IPS-20b (cell line): ENCODE results near the gene KRT4.

ENCODE experiments used
- H3K27ac ChIP-seq: one replicate; pipeline ENCODE4 v1.5.1; 2013; ENCODE audit warnings: low read length
- H3K27me3 ChIP-seq: 2 replicates; pipeline ENCODE4 v1.6.1; 2013; ENCODE audit warnings: mild to moderate bottlenecking, low read length, inconsistent platforms; ENCODE audit not compliant: insufficient read depth
- H3K36me3 ChIP-seq: 2 replicates; pipeline ENCODE4 v1.6.1; 2013; ENCODE audit warnings: low read depth, mild to moderate bottlenecking, inconsistent platforms, low read length, moderate library complexity; ENCODE audit not compliant: insufficient read depth
- H3K4me1 ChIP-seq: 2 replicates; pipeline ENCODE4 v1.6.1; 2013; ENCODE audit warnings: mild to moderate bottlenecking, control low read depth, inconsistent platforms, low read length, moderate library complexity; ENCODE audit not compliant: insufficient read depth
- H3K4me3 ChIP-seq: 2 replicates; pipeline ENCODE4 v1.5.1; 2013; ENCODE audit warnings: mild to moderate bottlenecking, low read length, inconsistent platforms
- H3K9ac ChIP-seq: 2 replicates; pipeline ENCODE4 v1.6.1; 2013; ENCODE audit warnings: low read depth, mild to moderate bottlenecking, inconsistent platforms, low read length, moderate library complexity
- H3K9me3 ChIP-seq: 2 replicates; pipeline ENCODE4 v1.6.1; 2013; ENCODE audit warnings: mild to moderate bottlenecking, low read depth, low read length, inconsistent platforms; ENCODE audit not compliant: insufficient read depth

The KRT4 gene

DNA sequence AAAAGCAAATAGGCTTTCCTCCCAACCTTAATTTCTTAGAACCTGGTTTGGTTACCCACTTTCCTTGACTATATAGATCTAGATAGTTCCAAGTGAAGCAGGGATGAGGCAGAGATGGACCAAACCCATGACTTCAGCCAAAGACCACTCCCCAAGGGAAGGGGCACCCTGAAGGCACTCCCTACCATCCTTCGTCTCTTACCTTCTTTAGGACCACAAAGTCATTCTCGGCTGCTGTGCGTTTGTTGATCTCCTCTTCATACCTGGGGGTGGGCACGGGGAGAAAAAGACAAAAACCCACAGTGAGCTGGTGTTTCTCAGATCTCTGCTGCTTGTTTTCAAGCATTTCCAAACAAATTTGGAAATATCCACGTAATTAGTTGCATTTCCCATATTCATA is 3.4 kb downstream of the KRT4 start:
- H3K4me3 ChIP-seq: no peak overlapping the region
- H3K27ac ChIP-seq: no peak overlapping the region
- no peaks in the 10 kb centered on the region; the same call in 1 of the 2 replicates for H3K27me3 ChIP-seq
- H3K9ac ChIP-seq: no peak overlapping the region
- H3K4me1 ChIP-seq: peaks cover under 1% of the 10 kb centered on the region; the same call in 1 of the 2 replicates
- no peaks in the 10 kb centered on the region for H3K9me3 ChIP-seq
- no peaks in the 10 kb centered on the region for H3K36me3 ChIP-seq

GRCh38 chr12:52809166-52809565 is 4.8 kb downstream of the KRT4 start:
- Histone ChIP-seq H3K9ac (no peak overlapping the region), H3K36me3 (no peaks in the 10 kb centered on the region), H3K4me3 (no peak overlapping the region), H3K4me1 (peaks cover 6% of the 10 kb centered on the region; the same call in 1 of the 2 replicates), H3K27ac (no peak overlapping the region), H3K27me3 (no peaks in the 10 kb centered on the region; the same call in 1 of the 2 replicates), H3K9me3 (no peaks in the 10 kb centered on the region)

- no peaks in the 10 kb centered on the region for H3K36me3 ChIP-seq
- no peak overlapping the region for H3K9ac ChIP-seq
- H3K4me1 ChIP-seq: peaks cover 6% of the 10 kb centered on the region; the same call in 1 of the 2 replicates
- no peaks in the 10 kb centered on the region; the same call in 1 of the 2 replicates for H3K27me3 ChIP-seq
- H3K27ac ChIP-seq: no peak overlapping the region
- no peaks in the 10 kb centered on the region for H3K9me3 ChIP-seq
- no peak overlapping the region for H3K4me3 ChIP-seq
These were observed 5.2 kb downstream of the KRT4 start for GRCh38 chr12:52808573-52809160.

GRCh38 chr12:52807544-52808470 is 6.1 kb downstream of the KRT4 start:
- no peak overlapping the region for H3K4me3 ChIP-seq
- H3K27me3 ChIP-seq: no peaks in the 10 kb centered on the region; the same call in 1 of the 2 replicates
- H3K36me3 ChIP-seq: no peaks in the 10 kb centered on the region
- H3K9me3 ChIP-seq: no peaks in the 10 kb centered on the region
- H3K9ac ChIP-seq: no peak overlapping the region
- H3K4me1 ChIP-seq: peaks cover 6% of the 10 kb centered on the region; the same call in 1 of the 2 replicates
- H3K27ac ChIP-seq: no peak overlapping the region

GRCh38 chr12:52806821-52807543 is 6.9 kb downstream of the KRT4 start:
- Histone ChIP-seq H3K36me3 (no peaks in the 10 kb centered on the region), H3K9ac (no peak overlapping the region), H3K4me3 (no peak overlapping the region), H3K4me1 (peaks cover 6% of the 10 kb centered on the region; the same call in 1 of the 2 replicates), H3K27me3 (no peaks in the 10 kb centered on the region; the same call in 1 of the 2 replicates), H3K27ac (no peak overlapping the region), H3K9me3 (no peaks in the 10 kb centered on the region)

GRCh38 chr12:52806169-52806811 is 7.6 kb downstream of the KRT4 start:
- no peaks in the 10 kb centered on the region; the same call in 1 of the 2 replicates for H3K27me3 ChIP-seq
- H3K4me1 ChIP-seq: peaks cover 6% of the 10 kb centered on the region; the same call in 1 of the 2 replicates
- no peaks in the 10 kb centered on the region for H3K9me3 ChIP-seq
- H3K4me3 ChIP-seq: no peak overlapping the region
- H3K27ac ChIP-seq: no peak overlapping the region
- no peaks in the 10 kb centered on the region for H3K36me3 ChIP-seq
- H3K9ac ChIP-seq: no peak overlapping the region

GRCh38 chr12:52805739-52806138 is 8.2 kb downstream of the KRT4 start:
- H3K27me3 ChIP-seq: no peaks in the 10 kb centered on the region; the same call in 1 of the 2 replicates
- peaks cover 9% of the 10 kb centered on the region; the same call in 1 of the 2 replicates for H3K4me1 ChIP-seq
- no peak overlapping the region for H3K9ac ChIP-seq
- no peaks in the 10 kb centered on the region for H3K36me3 ChIP-seq
- no peak overlapping the region for H3K4me3 ChIP-seq
- H3K27ac ChIP-seq: no peak overlapping the region
- H3K9me3 ChIP-seq: no peaks in the 10 kb centered on the region

DNA sequence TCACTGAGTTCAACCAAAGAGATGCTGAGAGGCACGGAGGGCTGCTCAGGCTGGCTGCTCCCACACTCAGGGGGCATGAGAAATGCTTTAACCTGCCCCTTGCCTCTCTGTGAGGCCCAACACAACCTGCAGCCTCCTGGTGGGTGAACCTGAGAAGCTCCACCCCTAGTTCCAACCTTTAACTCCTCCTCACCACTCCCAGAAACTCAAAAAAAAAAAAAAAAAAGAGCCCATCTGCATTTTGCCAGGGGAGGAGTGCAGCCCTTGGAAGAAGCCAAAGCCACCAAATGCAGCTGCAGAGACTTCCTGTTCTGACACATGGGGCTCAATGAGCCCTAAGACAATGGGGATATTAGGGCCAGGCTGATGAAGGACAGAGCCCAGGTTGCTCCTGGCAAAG is 8.9 kb downstream of the KRT4 start:
- Histone ChIP-seq H3K27me3 (no peaks in the 10 kb centered on the region; the same call in 1 of the 2 replicates), H3K27ac (no peak overlapping the region)

DNA sequence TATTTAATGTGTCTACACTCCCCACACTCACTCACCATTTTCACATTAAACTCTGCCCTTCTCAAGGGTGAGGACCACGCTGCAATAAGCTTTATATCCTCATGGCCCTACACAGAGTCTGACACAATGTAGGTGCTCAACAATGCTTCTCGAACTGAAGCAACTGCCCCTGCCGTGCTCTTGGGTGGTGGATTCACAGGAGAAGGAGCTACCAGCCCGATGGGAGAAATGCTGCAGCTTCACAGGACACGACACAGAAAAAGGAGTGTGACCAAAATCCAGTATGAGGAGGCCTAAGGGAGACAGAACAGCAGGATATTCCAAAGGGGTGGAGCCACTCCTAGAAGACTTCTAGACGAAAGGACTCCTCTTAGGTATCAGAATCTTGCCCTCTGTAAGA is 11.5 kb downstream of the KRT4 start:
- H3K9me3 ChIP-seq: no peaks in the 10 kb centered on the region
- H3K4me1 ChIP-seq: peaks cover 19% of the 10 kb centered on the region; the same call in 1 of the 2 replicates
- no peak overlapping the region for H3K4me3 ChIP-seq
- no peaks in the 10 kb centered on the region; the same call in 1 of the 2 replicates for H3K27me3 ChIP-seq
- no peaks in the 10 kb centered on the region for H3K36me3 ChIP-seq
- no peak overlapping the region for H3K27ac ChIP-seq
- no peak overlapping the region for H3K9ac ChIP-seq

More for the DNA sequence above, 8.9 kb downstream of the KRT4 start:
- Histone ChIP-seq H3K4me1 (peaks cover 15% of the 10 kb centered on the region; the same call in 1 of the 2 replicates), H3K9ac (no peak overlapping the region), H3K4me3 (no peak overlapping the region), H3K9me3 (no peaks in the 10 kb centered on the region), H3K36me3 (no peaks in the 10 kb centered on the region)

- no peaks in the 10 kb centered on the region for H3K9me3 ChIP-seq
- H3K27ac ChIP-seq: no peak overlapping the region
- H3K27me3 ChIP-seq: no peaks in the 10 kb centered on the region; the same call in 1 of the 2 replicates
- H3K4me3 ChIP-seq: no peak overlapping the region
- peaks cover 19% of the 10 kb centered on the region; the same call in 1 of the 2 replicates for H3K4me1 ChIP-seq
- no peak overlapping the region for H3K9ac ChIP-seq
- no peaks in the 10 kb centered on the region for H3K36me3 ChIP-seq
These were observed 12.1 kb downstream of the KRT4 start for GRCh38 chr12:52801773-52802172.
